GM19468 (cell line): ENCODE results near the gene PRAMEF12.
"Not testable (repeated sequence)": the region's sequence is repeated elsewhere in the genome, so short reads cannot be mapped to it uniquely, and the experiment has no call there.

Source experiments
- ATAC-seq: cut with Tn5 transposase; IDR thresholded peaks from one replicate; pipeline ENCODE4 v1.9.1; 2021; ENCODE audit warnings: mild to moderate bottlenecking, moderate library complexity, moderate number of reproducible peaks; ENCODE audit not compliant: unreplicated experiment; ENCODE audit errors: extremely low read depth

Gene PRAMEF12

DNA sequence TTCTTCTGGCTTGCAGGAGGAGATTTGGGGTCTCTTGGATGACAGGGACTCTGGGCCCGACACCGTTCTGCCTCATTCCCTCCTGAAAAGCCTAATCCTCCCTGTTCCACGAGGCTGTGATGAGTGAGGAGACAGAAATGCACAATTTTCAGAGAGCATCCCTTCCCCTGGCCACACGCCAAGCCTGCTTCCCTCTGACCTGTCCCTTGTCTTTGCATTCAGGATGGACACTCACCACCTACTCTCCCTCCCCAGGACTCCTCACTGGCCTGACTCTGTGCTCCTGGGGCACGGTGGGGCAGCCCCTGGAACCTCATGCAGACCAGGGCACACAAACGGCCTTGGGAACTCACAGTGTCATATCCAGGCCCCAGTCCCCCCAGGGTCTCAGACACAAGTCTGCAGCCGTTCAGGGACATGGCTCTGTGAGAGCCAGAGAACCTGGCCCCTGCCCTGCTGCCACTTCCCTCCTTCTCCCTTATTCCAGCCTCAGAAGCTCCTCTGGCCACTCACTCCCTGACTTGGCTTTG lies 3.5 kb upstream of the PRAMEF12 start:
- ATAC-seq: no peak

DNA sequence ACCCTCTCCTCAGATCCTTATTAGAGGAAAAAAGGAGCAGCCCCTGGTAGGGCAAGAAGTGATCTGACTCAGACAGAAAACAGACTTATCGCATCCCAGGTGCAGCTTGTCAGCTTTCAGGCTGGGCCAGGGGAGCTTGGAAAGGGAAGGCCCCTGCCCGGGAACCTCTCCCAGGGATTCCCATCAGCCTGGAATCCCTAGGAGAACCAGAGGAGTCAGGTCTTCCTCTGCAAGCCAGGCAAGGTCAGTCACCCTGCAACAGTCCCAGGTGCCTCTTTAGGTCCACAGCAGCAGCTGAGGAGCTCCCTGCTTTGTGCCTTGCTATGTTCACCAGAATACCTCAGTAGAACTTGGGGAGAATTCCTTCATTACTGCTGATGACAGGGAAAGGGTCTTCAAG lies 2.9 kb upstream of the PRAMEF12 start:
- no peak for ATAC-seq

- ATAC-seq: no peak
Measured at GRCh38 chr1:12771186-12771585, 2.4 kb upstream of the PRAMEF12 start.

DNA sequence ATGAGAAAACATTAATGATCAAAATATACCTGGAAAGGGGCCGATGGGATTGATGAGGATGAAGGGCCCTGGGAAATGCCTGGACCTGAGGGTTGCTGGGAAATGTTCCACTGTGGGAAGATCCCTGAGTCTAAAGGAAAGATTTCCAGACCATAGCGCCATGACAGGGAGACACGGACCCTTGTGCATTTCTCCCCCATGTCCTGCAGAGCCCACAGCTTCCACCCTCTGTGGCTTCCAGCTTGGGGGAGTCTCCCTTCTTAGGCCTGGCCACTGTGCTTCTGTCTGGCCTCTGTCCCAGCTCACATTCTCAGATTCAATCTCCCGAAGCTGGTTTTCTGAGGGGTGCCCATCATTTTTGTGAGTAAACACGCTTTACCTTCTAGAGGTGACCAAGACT lies 1.0 kb upstream of the PRAMEF12 start:
- no peak for ATAC-seq

DNA sequence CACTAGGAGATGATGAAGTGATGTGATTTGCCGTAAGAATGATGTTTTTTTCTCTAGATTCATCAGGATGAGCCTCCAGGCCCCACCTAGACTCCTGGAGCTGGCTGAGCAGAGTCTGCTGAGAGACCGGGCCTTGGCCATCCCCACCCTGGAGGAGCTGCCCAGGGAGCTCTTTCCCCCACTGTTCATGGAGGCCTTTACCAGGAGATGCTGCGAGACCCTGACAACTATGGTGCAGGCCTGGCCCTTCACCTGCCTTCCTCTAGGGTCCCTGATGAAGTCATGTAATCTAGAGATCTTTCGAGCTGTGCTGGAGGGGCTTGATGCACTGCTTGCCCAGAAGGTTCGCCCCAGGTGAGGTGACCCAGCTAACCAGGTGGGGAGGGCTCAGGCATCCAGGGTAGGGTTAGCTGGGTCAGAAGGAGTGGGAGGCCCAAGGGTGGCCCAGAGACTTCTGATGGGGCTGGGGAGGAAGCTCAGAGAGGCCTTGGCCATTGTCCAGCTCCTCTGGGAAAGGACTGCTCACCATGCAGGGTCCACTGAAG lies 1.3 kb downstream of the PRAMEF12 start:
- ATAC-seq: no peak

DNA sequence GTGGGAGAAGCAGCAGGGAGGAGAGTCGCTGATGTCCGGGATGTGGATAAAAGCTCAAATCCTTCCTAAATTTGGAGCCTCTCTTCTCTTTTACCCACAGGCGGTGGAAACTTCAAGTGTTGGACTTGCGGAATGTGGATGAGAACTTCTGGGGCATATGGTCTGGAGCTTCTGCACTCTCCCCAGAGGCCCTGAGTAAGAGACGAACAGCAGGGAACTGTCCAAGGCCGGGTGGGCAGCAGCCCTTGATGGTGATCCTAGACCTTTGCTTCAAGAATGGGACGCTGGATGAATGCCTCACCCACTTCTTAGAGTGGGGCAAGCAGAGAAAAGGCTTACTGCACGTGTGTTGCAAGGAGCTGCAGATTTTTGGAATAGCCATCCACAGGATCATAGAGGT lies 1.9 kb downstream of the PRAMEF12 start:
- ATAC-seq: no peak

DNA sequence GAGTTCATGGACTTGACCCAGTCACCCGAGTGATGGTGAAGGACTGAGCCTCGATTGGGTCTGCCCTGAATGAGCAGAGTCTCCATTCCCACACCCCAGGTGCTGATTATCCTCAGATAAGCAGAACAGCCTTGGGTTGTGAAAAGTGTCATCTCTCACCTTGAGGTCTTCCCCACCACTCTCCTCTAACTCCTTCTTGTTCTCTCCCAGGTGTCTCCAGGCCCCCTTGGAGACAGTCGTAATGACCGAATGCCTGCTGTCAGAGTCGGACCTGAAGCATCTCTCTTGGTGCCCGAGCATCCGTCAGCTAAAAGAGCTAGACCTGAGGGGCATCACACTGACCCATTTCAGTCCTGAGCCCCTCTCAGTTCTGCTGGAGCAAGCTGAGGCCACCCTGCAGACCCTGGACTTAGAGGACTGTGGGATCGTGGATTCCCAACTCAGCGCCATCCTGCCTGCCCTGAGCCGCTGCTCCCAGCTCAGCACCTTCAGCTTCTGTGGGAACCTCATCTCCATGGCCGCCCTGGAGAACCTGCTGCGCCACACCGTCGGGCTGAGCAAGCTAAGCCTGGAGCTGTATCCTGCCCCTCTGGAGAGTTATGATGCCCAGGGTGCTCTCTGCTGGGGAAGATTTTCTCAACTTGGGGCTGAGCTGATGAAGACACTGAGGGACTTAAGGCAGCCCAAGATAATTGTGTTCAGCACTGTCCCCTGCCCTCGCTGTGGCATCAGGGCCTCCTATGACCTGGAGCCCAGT lies 3.4 kb downstream of the PRAMEF12 start:
- no peak for ATAC-seq

DNA sequence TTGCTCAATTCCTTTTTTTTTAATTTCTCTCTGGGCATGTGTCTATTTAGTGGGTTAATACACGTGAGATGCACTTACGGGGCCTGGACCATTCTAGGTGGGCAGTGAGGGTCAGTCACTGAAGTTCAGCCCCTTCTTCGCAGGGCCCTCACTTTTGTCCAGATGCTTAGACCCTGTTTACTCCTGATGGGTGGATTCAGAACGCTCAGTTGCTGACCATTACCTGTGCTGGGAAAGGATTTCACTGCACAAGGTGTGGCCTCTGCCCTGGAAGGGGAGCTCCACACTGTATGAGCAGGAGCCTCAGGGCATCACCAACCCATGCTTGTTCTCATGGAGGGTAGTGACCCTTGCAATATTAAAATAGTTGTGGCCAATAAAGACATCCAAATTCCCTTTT lies 4.5 kb downstream of the PRAMEF12 start:
- no peak for ATAC-seq

GRCh38 chr1:12778907-12779306 lies 5.4 kb downstream of the PRAMEF12 start:
- no peak for ATAC-seq

DNA sequence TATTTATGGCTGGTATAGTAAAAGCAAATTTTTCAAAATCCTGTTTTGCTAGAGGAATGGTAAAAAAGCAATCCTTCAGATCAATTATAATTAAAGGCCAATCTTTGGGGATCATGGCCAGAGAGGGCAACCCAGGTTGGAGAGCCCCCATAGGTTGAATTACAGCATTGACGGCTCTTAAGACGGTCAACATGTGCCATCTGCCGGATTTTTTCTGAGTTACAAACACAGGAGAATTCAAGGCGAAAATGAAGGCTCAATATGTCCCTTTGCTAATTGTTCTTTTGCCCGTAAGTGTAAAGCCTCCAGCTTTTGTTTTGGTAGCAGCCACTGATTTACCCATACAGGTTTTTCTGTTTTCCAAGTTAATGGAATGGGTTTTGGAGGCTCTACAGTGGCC lies 8.0 kb downstream of the PRAMEF12 start:
- not testable (repeated sequence) for ATAC-seq

- not testable (repeated sequence) for ATAC-seq
Measured at GRCh38 chr1:12783783-12784182, 10.2 kb downstream of the PRAMEF12 start.

DNA sequence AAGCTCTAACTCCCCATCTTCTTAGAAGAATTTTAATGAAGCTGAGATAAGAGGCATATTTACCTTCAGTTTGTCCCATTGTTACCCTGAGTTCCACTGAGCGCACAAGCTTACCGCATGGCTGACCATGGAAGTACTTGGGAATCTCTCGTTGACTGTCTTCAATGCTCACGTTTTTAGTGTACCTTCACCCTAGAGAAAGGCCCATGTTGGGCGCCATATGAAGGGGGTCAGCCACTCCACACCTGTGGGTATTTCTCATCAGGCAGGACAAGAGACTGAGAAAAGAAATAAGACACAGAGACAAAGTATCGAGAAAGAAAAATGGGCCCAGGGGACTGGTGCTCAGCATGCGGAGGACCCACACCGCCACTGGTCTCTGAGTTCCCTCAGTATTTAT lies 11.2 kb downstream of the PRAMEF12 start:
- ATAC-seq: not testable (repeated sequence)

GRCh38 chr1:12791097-12791496 lies 17.6 kb downstream of the PRAMEF12 start, which contains the start of gene PRAMEF1:
Gene PRAMEF1, plus strand, starts transcription at chr1:12791397. Its CDS starts 1,831 bp downstream, at chr1:12793228.
- ATAC-seq: not testable (repeated sequence)

- ATAC-seq: no peak
Measured at GRCh38 chr1:12798911-12799310, 25.4 kb downstream of the PRAMEF12 start.

DNA sequence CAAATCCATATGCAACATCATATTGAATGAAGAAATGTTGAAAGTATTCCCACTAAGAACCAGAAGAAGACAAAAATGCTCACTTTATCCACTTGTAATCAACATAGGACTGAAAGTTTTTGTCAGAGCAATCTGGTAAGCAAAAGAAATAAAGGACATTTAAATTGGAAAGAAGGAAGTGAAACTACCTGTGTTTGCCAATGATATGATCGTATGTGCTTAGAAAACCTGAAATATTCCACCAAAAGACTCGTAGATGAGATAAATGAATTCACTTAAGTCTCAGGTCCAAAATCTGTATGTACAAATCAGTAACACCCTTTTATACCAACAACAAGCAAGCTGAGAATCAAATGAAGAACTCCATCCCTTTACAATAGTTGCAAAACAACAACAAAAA lies 26.2 kb downstream of the PRAMEF12 start:
- no peak for ATAC-seq

- no peak for ATAC-seq
Measured at GRCh38 chr1:12809933-12810332, 36.4 kb downstream of the PRAMEF12 start.

GRCh38 chr1:12810691-12811408 lies 37.3 kb downstream of the PRAMEF12 start:
- no peak for ATAC-seq

GRCh38 chr1:12811409-12811784 lies 37.9 kb downstream of the PRAMEF12 start:
- ATAC-seq: no peak

DNA sequence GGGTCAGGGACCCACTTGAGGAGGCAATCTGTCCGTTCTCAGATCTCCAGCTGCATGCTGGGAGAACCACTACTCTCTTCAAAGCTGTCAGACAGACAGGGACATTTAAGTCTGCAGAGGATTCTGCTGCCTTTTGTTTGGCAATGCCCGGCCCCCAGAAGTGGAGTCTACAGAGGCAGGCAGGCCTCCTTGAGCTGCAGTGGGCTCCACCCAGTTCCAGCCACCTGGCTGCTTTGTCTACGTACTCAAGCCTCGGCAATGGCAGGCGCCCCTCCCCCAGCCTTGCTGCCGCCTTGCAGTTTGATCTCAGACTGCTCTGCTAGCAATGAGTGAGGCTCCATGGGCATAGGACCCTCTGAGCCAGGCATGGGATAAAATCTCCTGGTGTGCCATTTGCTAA lies 45.5 kb downstream of the PRAMEF12 start:
- ATAC-seq: not testable (repeated sequence)
